WERI-Rb-1 (cell line): ENCODE measurements around the gene FRMD4A.
"Not testable (repeated sequence)": the region's sequence is repeated elsewhere in the genome, so short reads cannot be mapped to it uniquely, and the experiment has no call there.

Source experiments
- DNase-seq: peaks from one replicate; pipeline ENCODE4 v3.0.0-alpha.2; 2020
- H3K27ac ChIP-seq: fragments of 250-450 bp; sonication (Bioruptor Pico); 2 replicates; pipeline ENCODE4 v1.5.1; 2020; ENCODE audit warnings: mild to moderate bottlenecking, moderate library complexity
- H3K27me3 ChIP-seq: fragments of 250-450 bp; sonication (Bioruptor Pico); 2 replicates; pipeline ENCODE4 v1.5.1; 2021; ENCODE audit warnings: mild to moderate bottlenecking, low read depth, moderate library complexity; ENCODE audit not compliant: insufficient read depth, severe bottlenecking
- H3K36me3 ChIP-seq: fragments of 250-450 bp; sonication (Bioruptor Pico); 2 replicates; pipeline ENCODE4 v1.5.1; 2020; ENCODE audit warnings: mild to moderate bottlenecking, moderate library complexity
- H3K4me3 ChIP-seq: 2 replicates; pipeline ENCODE4 v1.5.1; 2011; ENCODE audit warnings: low read depth, mild to moderate bottlenecking, control low read depth, low read length
- H3K9me3 ChIP-seq: fragments of 250-450 bp; sonication (Bioruptor Pico); 2 replicates; pipeline ENCODE4 v1.5.1; 2021; ENCODE audit warnings: mild to moderate bottlenecking, moderate library complexity; ENCODE audit not compliant: severe bottlenecking
- CTCF ChIP-seq: IDR thresholded peaks from 2 replicates; pipeline ENCODE4 v1.5.1; 2011; ENCODE audit warnings: low read depth, mild to moderate bottlenecking, control low read depth, inconsistent platforms, low read length

The FRMD4A gene

GRCh38 chr10:13928451-13928850 lies 402.3 kb downstream of the FRMD4A start:
- no peak for DNase-seq
- Histone ChIP-seq H3K36me3 (no peaks in the 10 kb centered on the region), H3K27me3 (no peaks in the 10 kb centered on the region), H3K27ac (no peak overlapping the region), H3K9me3 (no peaks in the 10 kb centered on the region), H3K4me3 (no peak overlapping the region)
- no peak for TF ChIP-seq CTCF

GRCh38 chr10:13925971-13926780 lies 404.5 kb downstream of the FRMD4A start:
- Histone ChIP-seq H3K27ac (no peak overlapping the region), H3K36me3 (no peaks in the 10 kb centered on the region), H3K9me3 (no peaks in the 10 kb centered on the region), H3K27me3 (no peaks in the 10 kb centered on the region), H3K4me3 (no peak overlapping the region)
- TF ChIP-seq CTCF, result no peak
- DNase-seq, result no peak

- H3K36me3 ChIP-seq, result no peaks in the 10 kb centered on the region
- H3K27me3 ChIP-seq, result no peaks in the 10 kb centered on the region
- H3K27ac ChIP-seq, result no peak overlapping the region
- TF ChIP-seq CTCF, result no peak
- DNase-seq, result no peak
- no peak overlapping the region for H3K4me3 ChIP-seq
- H3K9me3 ChIP-seq, result no peaks in the 10 kb centered on the region
Measured at GRCh38 chr10:13924040-13924725, 406.5 kb downstream of the FRMD4A start.

GRCh38 chr10:13922586-13922985 lies 408.1 kb downstream of the FRMD4A start:
- Histone ChIP-seq H3K27me3 (no peaks in the 10 kb centered on the region), H3K36me3 (no peaks in the 10 kb centered on the region), H3K27ac (no peak overlapping the region), H3K4me3 (no peak overlapping the region), H3K9me3 (no peaks in the 10 kb centered on the region)
- DNase-seq, result no peak
- no peak for TF ChIP-seq CTCF

- DNase-seq, result no peak
Measured at GRCh38 chr10:13921941-13922340, 408.8 kb downstream of the FRMD4A start.

GRCh38 chr10:13921131-13921530 lies 409.6 kb downstream of the FRMD4A start:
- H3K27ac ChIP-seq, DNase-seq, H3K36me3 ChIP-seq, H3K27me3 ChIP-seq, H3K4me3 ChIP-seq, H3K9me3 ChIP-seq: not testable (repeated sequence)

More at GRCh38 chr10:13921941-13922340, 408.8 kb downstream of the FRMD4A start:
- Histone ChIP-seq H3K36me3 (no peaks in the 10 kb centered on the region), H3K27me3 (no peaks in the 10 kb centered on the region), H3K9me3 (no peaks in the 10 kb centered on the region), H3K4me3 (no peak overlapping the region), H3K27ac (no peak overlapping the region)
- TF ChIP-seq CTCF, result no peak
